Cardiac ventricle fibroblast (primary cell): ENCODE measurements around the gene KYNU. TPM values are rescaled to one million over a fixed set of nuclear protein-coding genes. Genes with fewer than 3 reads are reported as not detected.

ENCODE experiments used
- total RNA-seq: library from RNA; depleted of rRNA; stranded (reverse); fragments of >200 nt; gene quantifications from 2 replicates; pipeline ENCODE4 v1.2.3, GENCODE V29; 2015

Gene KYNU
- total RNA-seq = 0.25 and 2.5 TPM in 2 replicates

GRCh38 chr2:142877216-142877838, at the start of gene KYNU:
Gene KYNU, plus strand, starts transcription at chr2:142877664. Its CDS starts 7,704 bp downstream, at chr2:142885368.

